KOPT-K1 (cell line): ENCODE data around the gene KIRREL3.

ENCODE experiments used
- H3K27ac ChIP-seq: fragments of 200-600 bp; sonication (generic); 2 replicates; pipeline ENCODE4 v1.5.1; 2016; ENCODE audit warnings: antibody characterized with exemption, mild to moderate bottlenecking, low read depth, low read length; ENCODE audit not compliant: poor library complexity, severe bottlenecking
- H3K36me3 ChIP-seq: fragments of 200-600 bp; sonication (generic); 2 replicates; pipeline ENCODE4 v1.5.1; 2017; ENCODE audit warnings: antibody characterized with exemption, mild to moderate bottlenecking, low read length, moderate library complexity; ENCODE audit not compliant: insufficient read depth
- H3K9me3 ChIP-seq: fragments of 200-600 bp; sonication (generic); 2 replicates; pipeline ENCODE4 v1.5.1; 2017; ENCODE audit warnings: antibody characterized with exemption, low read length, mild to moderate bottlenecking; ENCODE audit not compliant: insufficient read depth, poor library complexity, severe bottlenecking

Gene KIRREL3

DNA sequence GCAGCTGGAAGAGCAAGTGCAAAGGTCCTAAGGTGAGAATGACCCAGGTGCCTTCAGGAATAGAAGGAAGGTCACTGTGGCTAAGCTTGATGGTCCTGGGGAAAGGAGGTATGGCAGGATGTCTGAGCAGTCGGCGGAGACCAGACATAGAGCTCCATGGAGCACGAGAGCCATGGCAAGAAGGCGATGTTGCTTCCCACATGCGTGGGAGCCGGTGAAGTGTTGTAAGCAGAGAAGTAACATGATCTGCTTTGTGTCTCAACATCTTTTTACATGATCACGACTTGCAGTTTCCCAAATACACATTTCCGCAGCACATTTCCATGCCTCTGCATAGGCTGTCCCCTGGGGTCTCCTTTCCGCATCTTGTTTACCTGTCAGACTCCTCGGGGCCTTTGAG, 231.9 kb downstream of the KIRREL3 start:
- Histone ChIP-seq H3K9me3 (no peaks in the 10 kb centered on the region), H3K27ac (no peak overlapping the region), H3K36me3 (no peaks in the 10 kb centered on the region)

GRCh38 chr11:126766440-126766839, 234.1 kb downstream of the KIRREL3 start:
- Histone ChIP-seq H3K27ac (no peak overlapping the region), H3K36me3 (no peaks in the 10 kb centered on the region), H3K9me3 (no peaks in the 10 kb centered on the region)

DNA sequence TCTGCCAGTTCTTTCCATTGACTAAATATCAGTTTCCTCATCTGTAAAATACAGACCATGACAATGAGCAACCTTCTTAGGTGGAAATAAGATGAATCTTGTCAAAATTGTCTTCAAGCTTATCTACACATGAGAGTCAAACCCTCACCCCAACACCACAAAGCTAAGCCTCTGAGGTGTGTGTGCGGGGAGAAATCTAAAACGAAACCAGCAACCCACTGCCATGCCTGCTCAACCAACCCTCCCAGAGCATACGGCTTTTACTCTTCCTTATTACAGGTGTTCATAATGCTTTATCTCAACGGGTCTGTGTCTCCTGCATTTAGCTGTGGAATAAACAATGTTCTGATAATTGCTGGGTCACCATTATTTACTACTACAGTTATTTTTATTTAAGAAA, 235.4 kb downstream of the KIRREL3 start:
- Histone ChIP-seq H3K36me3 (no peaks in the 10 kb centered on the region), H3K27ac (no peak overlapping the region), H3K9me3 (no peaks in the 10 kb centered on the region)

DNA sequence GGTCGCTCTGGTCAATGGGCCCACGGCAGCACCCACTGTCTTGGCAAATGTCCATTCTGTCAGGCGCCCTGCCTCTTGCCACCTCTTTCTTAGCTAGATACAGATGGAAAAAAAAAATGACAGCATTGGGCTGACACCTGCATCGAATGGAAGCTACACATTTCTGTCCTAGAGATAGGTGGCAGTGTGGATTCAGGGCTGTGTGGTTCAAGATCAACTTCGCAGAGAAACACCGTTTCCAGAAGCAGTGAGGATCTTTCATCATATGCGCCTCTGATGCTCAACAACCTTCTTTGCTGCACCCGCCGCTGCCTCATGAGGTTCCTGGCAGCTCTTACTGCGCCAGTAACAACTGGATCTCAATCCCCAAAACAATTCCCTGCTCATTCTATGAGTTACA, 236.3 kb downstream of the KIRREL3 start:
- no peaks in the 10 kb centered on the region for H3K9me3 ChIP-seq
- H3K36me3 ChIP-seq, result no peaks in the 10 kb centered on the region
- no peak overlapping the region for H3K27ac ChIP-seq

- no peak overlapping the region for H3K27ac ChIP-seq
- no peaks in the 10 kb centered on the region for H3K9me3 ChIP-seq
- no peaks in the 10 kb centered on the region for H3K36me3 ChIP-seq
Measured at GRCh38 chr11:126756855-126757254, 243.7 kb downstream of the KIRREL3 start.

DNA sequence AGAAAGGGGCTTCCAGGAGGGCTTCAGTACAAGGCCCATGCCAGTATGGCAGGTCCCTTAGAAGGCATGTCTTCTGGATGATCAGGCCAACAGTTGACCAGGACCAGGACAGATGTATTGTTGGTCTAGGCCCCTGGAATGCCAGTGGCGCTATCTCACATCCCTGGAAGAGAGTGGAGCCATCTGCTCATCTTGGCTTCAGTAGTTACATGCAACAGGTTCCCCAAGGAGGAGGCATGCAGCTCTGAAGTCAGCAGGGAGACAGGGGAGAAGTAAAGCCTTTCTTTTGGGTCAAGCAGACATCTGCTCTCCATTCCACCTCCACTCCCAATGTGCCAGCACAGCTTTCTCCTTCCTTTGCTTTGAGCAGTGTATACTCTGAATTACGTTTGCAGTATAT, 244.1 kb downstream of the KIRREL3 start:
- H3K27ac ChIP-seq, result no peak overlapping the region
- H3K9me3 ChIP-seq, result no peaks in the 10 kb centered on the region
- no peaks in the 10 kb centered on the region for H3K36me3 ChIP-seq

DNA sequence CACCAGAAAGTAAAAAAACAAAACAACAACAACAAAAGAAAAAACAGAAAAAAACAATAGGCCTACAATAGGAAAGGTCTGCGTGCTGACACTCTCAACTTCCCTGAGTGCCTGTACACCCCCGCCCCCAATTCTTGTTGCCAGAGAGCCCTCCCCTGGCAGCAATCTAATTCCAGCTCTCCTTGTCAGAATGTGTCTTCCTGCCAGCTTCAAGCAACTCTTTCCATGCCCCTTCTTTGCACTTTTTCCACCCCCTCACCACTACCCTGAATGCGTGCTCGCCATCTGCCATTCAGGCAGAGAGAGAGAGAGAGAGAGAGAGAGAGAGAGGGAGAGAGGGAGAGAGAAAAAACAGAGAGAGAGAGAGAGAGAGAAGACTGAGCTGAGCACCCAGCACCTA, 245.0 kb downstream of the KIRREL3 start:
- no peaks in the 10 kb centered on the region for H3K9me3 ChIP-seq
- no peak overlapping the region for H3K27ac ChIP-seq
- H3K36me3 ChIP-seq, result no peaks in the 10 kb centered on the region

GRCh38 chr11:126754591-126755426, 245.8 kb downstream of the KIRREL3 start:
- no peaks in the 10 kb centered on the region for H3K9me3 ChIP-seq
- no peak overlapping the region for H3K27ac ChIP-seq
- H3K36me3 ChIP-seq, result no peaks in the 10 kb centered on the region

GRCh38 chr11:126753990-126754389, 246.6 kb downstream of the KIRREL3 start:
- no peak overlapping the region for H3K27ac ChIP-seq
- no peaks in the 10 kb centered on the region for H3K36me3 ChIP-seq
- no peaks in the 10 kb centered on the region for H3K9me3 ChIP-seq

- H3K9me3 ChIP-seq, result no peaks in the 10 kb centered on the region
- H3K36me3 ChIP-seq, result no peaks in the 10 kb centered on the region
- no peak overlapping the region for H3K27ac ChIP-seq
Measured at GRCh38 chr11:126751242-126751641, 249.3 kb downstream of the KIRREL3 start.

- Histone ChIP-seq H3K9me3 (no peaks in the 10 kb centered on the region), H3K27ac (no peak overlapping the region), H3K36me3 (no peaks in the 10 kb centered on the region)
Measured at GRCh38 chr11:126748793-126749192, 251.8 kb downstream of the KIRREL3 start.

GRCh38 chr11:126748100-126748791, 252.3 kb downstream of the KIRREL3 start:
- Histone ChIP-seq H3K9me3 (no peaks in the 10 kb centered on the region), H3K36me3 (no peaks in the 10 kb centered on the region), H3K27ac (no peak overlapping the region)

- H3K36me3 ChIP-seq, result no peaks in the 10 kb centered on the region
- no peaks in the 10 kb centered on the region for H3K9me3 ChIP-seq
- H3K27ac ChIP-seq, result no peak overlapping the region
Measured at GRCh38 chr11:126747315-126747714, 253.3 kb downstream of the KIRREL3 start.

GRCh38 chr11:126746443-126746842, 254.1 kb downstream of the KIRREL3 start:
- H3K36me3 ChIP-seq, result no peaks in the 10 kb centered on the region
- no peaks in the 10 kb centered on the region for H3K9me3 ChIP-seq

DNA sequence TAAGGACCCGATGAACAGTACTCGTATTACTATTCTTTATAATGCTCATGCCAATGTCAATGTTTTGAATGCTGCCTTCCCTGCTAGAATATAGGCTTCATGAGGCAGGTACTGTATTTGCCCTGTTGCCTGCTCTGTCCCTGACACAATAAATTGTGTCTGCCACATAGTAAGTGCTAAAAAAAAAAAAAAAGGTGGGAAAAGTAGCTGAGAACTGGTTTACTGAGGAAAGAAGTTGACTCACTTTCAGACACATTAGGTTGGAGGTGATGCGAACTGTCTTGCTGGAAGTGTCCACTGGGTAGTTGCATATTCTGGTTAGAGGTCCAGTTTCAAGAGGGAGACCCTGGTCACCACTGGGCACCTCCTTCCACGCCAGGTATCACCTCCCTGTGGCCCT, 255.9 kb downstream of the KIRREL3 start:
- Histone ChIP-seq H3K9me3 (no peaks in the 10 kb centered on the region), H3K27ac (no peak overlapping the region), H3K36me3 (no peaks in the 10 kb centered on the region)

More at GRCh38 chr11:126746443-126746842, 254.1 kb downstream of the KIRREL3 start:
- no peak overlapping the region for H3K27ac ChIP-seq

DNA sequence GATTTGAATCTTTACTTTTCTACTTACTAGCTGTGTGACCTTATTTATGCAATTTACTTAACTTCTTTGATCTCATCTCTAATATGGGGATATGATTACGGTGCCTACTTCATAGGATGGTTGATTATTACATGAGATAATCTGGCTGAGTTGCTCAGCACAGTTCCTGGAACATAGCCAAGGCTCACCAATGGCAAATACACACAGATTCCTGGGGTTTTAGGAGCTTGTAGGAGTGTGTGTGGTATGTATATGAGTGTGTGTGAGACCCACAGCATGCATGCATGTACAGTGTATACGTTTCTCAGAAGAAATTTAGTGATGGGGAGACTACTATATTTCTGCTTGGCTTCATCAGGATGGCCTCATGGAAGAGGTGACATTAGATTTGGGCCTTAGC, 256.9 kb downstream of the KIRREL3 start:
- no peaks in the 10 kb centered on the region for H3K36me3 ChIP-seq
- no peak overlapping the region for H3K27ac ChIP-seq
- no peaks in the 10 kb centered on the region for H3K9me3 ChIP-seq
